ENCODE results near the gene UBE2V1. TPM values are rescaled to one million over a fixed set of nuclear protein-coding genes. Genes with fewer than 3 reads are reported as not detected.
A peak's percentile ranks its signal among the peaks of the same experiment; 100 is the strongest.
"Not testable (repeated sequence)": the region's sequence is repeated elsewhere in the genome, so short reads cannot be mapped to it uniquely, and the experiment has no call there.

The UBE2V1 gene
- total and polyA plus RNA-seq, 3 experiments from 2014 or later, result 160 to 183 (median 176) TPM

DNA sequence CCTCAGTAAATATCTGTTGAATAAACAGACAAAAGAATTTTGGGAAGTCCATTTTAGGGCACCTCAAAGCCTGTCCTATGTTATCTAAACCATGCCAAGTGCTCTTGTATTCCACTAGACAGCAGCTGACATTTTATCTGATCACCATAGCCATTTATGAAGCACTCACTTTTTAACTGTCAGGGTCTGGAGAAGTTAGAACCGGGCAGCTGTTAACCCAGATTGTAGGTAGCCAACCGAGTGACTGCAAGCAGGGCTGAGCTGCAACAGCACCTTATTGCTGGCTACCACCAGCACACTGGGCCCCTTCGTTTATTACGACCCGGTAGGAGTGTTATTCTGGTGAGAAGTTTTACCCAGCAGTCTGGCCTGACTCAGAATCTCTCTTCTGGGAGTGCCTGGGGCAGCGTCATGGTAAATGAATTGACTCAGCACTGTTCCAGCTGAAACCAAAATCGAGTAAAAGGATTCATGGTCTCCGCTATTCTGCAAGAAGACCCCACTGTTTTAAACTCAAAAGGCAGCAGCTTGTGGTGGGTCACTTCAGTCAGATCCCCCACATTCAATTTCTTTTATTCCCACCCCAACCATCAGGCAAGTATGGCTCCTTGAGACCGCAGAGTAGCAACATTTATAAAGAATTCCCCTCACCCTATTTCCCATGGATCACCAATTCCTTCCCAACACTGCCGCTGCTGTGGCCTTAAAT, 1.7 kb downstream of the UBE2V1 start:
- CTCF ChIA-PET, result interaction anchor here (1.1 to 2.6 kb wide), 5 partner anchors 10 to 40 kb away, joined by 3 to 9 read pairs (median 4); no protein-coding TSS in a partner anchor
- peak overlapping the region; percentile 92 to 99 (median 98) for H3K27ac Mint-ChIP-seq
- H3K9me3 Mint-ChIP-seq, result no peaks in the 10 kb centered on the region
- H3K4me1 Mint-ChIP-seq, result peaks cover 88 to 94% (median 93%) of the 10 kb centered on the region in 3 donors
- peaks cover 83% of the 10 kb centered on the region for H3K4me1 ChIP-seq (ENCODE audit: insufficient read depth, low read length)
- H3K27ac ChIP-seq (ENCODE audit: low read depth, low read length), result peak overlapping the region; percentile 89
- no peaks in the 10 kb centered on the region for H3K9me3 ChIP-seq (ENCODE audit: low read length)
- peaks cover 0 to 34% (median 2%) of the 10 kb centered on the region in 3 donors for H3K36me3 Mint-ChIP-seq
- H3K27me3 ChIP-seq (ENCODE audit: insufficient read depth, low read length, poor library complexity, severe bottlenecking), result no peaks in the 10 kb centered on the region
- peak overlapping the region; percentile 83 for H3K4me3 ChIP-seq (ENCODE audit: low read length)
- H3K27me3 Mint-ChIP-seq, result peaks cover 0 to 4% of the 10 kb centered on the region in 2 donors
- POLR2A ChIA-PET, result interaction anchor here (0.8 kb wide), 1 partner anchor 42 kb away, joined by 3 read pairs; the partner anchor contains the start of gene PEDS1
- DNase-seq, result no peak
- peaks cover 7% of the 10 kb centered on the region for H3K36me3 ChIP-seq (ENCODE audit: insufficient read depth, low read length)
- peak overlapping the region; percentile 95 to 99 (median 99) for H3K4me3 Mint-ChIP-seq

DNA sequence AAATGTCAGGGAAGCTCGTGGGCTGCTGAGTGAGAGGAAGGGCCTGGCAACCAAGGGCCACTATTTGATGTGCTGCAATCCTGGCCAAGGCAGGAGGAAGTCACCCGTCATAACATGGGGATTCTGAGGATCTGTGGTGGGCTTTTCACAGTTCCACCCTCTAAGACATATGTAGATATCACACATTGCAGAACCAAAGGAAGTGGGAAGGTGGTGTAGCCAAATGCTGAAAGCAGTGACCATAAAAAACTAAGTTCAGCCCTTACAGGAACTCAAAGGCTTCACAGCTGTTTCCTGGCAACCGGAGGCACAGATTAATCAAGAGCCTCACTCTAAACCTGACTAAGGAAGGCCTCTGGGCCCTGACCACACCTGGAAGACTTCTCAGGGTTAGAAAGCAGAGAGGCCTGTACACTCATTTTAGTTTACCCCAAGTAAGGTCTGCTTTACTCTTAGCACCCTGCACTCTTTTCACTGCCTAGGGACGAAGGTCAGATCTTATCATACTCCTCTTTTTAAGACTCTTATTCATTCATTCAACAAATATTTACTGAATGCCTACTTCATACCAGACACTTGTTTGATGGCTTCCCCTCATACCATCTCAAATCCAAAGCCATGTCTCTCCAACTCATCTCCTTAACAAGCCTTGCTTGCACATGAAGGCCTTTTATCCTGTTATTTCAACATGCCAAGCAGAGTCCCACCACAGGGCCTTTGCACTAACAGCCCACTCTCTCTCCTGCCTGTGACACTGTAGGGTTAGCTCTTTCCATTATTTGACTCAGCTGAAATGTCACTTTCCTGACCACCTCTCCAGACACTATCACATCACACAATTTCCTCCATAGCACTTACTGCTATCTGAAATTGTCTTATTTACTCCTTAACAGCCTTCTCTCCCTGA, 2.6 kb downstream of the UBE2V1 start:
- Histone ChIP-seq H3K4me1 (ENCODE audit: insufficient read depth, low read length) (peaks cover 83% of the 10 kb centered on the region), H3K9me3 (ENCODE audit: low read length) (no peaks in the 10 kb centered on the region), H3K27me3 (ENCODE audit: insufficient read depth, low read length, poor library complexity, severe bottlenecking) (no peaks in the 10 kb centered on the region), H3K4me3 (ENCODE audit: low read length) (peak overlapping the region; percentile 83), H3K36me3 (ENCODE audit: insufficient read depth, low read length) (peaks cover 7% of the 10 kb centered on the region), H3K27ac (ENCODE audit: low read depth, low read length) (peak overlapping the region; percentile 89)
- DNase-seq, result peak; percentile 31 to 83 (median 47)
- CTCF ChIA-PET, result interaction anchor here (0.9 to 2.6 kb wide), 9 partner anchors 10 to 60 kb away, joined by 3 to 9 read pairs (median 4); no protein-coding TSS in a partner anchor
- H3K27ac Mint-ChIP-seq, result peak overlapping the region; percentile 92 to 99 (median 98)
- H3K27me3 Mint-ChIP-seq, result peaks cover 0 to 4% of the 10 kb centered on the region in 2 donors
- H3K36me3 Mint-ChIP-seq, result peaks cover 0 to 39% (median 2%) of the 10 kb centered on the region in 3 donors
- H3K4me3 Mint-ChIP-seq, result peak overlapping the region; percentile 86 to 99 (median 98)
- POLR2A ChIA-PET, result interaction anchor here (0.5 to 1.4 kb wide), 6 partner anchors 14 to 218 kb away, joined by 4 to 6 read pairs (median 4); no protein-coding TSS in a partner anchor
- H3K9me3 Mint-ChIP-seq, result no peaks in the 10 kb centered on the region
- peaks cover 87 to 94% (median 91%) of the 10 kb centered on the region in 3 donors for H3K4me1 Mint-ChIP-seq

DNA sequence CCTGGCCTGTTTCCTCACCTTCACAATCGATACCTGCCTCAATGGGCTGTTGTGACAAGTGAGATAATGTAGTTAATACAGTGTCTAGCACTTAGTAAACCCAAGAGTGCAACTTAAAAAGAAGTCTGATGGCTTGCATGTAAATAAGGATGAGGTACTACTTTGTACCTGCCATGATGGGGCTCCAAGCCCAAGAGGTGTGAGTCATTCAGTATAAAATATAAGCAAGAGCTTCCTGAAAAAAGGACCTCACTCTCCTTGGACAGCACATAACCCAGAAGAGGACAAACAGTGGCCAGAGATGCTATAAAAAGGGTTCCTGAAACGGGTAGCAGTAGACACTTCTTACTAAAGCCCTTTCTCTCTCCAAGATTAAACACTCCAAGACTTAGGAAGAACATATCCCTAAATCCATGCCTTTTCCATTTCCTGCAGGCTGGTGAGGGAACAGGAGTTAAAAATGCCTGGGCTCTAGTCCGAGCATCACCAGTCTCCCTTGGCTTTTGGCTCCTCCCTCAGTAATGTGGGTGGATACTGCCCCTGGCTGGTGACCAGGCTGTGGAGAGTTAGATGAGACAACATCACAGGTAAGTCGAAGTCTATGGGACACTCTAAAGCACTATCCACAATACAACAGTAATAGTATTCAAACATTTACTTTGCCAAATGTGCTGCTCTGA, 4.3 kb downstream of the UBE2V1 start:
- no peaks in the 10 kb centered on the region for H3K9me3 ChIP-seq (ENCODE audit: low read length)
- H3K36me3 ChIP-seq (ENCODE audit: insufficient read depth, low read length), result peaks cover 7% of the 10 kb centered on the region
- Mint-ChIP-seq H3K27me3 (peaks cover 0 to 4% of the 10 kb centered on the region in 2 donors), H3K4me3 (peak overlapping the region in 6 of 7 donors; percentile 25 to 98 (median 52)), H3K27ac (peak overlapping the region; percentile 70 to 99 (median 96)), H3K36me3 (peaks cover 0 to 41% (median 2%) of the 10 kb centered on the region in 3 donors), H3K9me3 (no peaks in the 10 kb centered on the region), H3K4me1 (peaks cover 80 to 87% (median 85%) of the 10 kb centered on the region in 3 donors)
- H3K27me3 ChIP-seq (ENCODE audit: insufficient read depth, low read length, poor library complexity, severe bottlenecking), result no peaks in the 10 kb centered on the region
- DNase-seq, result no peak
- no peak overlapping the region for H3K4me3 ChIP-seq (ENCODE audit: low read length)
- H3K4me1 ChIP-seq (ENCODE audit: insufficient read depth, low read length), result peaks cover 69% of the 10 kb centered on the region
- POLR2A ChIA-PET, result interaction anchor here (0.7 kb wide), 1 partner anchor 485 kb away, joined by 9 read pairs; no protein-coding TSS in a partner anchor
- H3K27ac ChIP-seq (ENCODE audit: low read depth, low read length), result no peak overlapping the region
- CTCF ChIA-PET, result interaction anchor here (0.7 to 2.6 kb wide), 4 partner anchors 9 to 368 kb away, joined by 3 to 9 read pairs (median 4); no protein-coding TSS in a partner anchor

DNA sequence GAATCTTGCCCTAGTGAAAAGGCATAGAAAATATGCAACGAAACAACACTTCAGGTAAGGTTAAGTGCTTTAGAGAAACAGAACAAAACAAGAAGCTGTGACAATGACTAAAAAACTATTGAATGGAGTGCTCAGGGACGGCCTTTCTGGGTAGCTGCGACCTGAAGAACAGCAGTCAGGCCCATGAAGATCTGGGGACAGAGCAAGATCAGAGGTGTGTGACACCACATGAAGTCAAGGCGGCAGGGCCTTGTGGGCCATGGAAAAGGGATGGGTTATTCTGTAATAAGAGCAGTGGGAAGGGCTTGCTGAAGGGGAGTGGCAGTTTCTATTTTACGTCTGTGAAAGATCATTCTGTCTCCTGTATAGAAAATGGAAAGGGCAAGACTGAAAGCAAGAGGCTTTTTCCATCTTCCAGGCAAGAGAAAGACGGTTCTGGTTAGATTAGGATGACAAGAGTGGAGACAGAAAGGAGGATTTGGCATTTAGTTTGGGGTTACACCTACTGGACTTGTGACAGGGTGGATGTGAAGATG, 5.1 kb downstream of the UBE2V1 start:
- CTCF ChIA-PET, result interaction anchor here (1.4 to 2.2 kb wide), 2 partner anchors 13 to 37 kb away, joined by 4 to 9 read pairs; no protein-coding TSS in a partner anchor
- peaks cover 78 to 88% (median 83%) of the 10 kb centered on the region in 3 donors for H3K4me1 Mint-ChIP-seq
- no peak overlapping the region for H3K4me3 ChIP-seq (ENCODE audit: low read length)
- no peak overlapping the region for H3K27ac ChIP-seq (ENCODE audit: low read depth, low read length)
- no peaks in the 10 kb centered on the region for H3K9me3 Mint-ChIP-seq
- POLR2A ChIA-PET, result no interaction called here
- peak overlapping the region in 6 of 7 donors; percentile 15 to 64 (median 28) for H3K4me3 Mint-ChIP-seq
- no peak for DNase-seq
- no peaks in the 10 kb centered on the region for H3K9me3 ChIP-seq (ENCODE audit: low read length)
- peaks cover 64% of the 10 kb centered on the region for H3K4me1 ChIP-seq (ENCODE audit: insufficient read depth, low read length)
- H3K27ac Mint-ChIP-seq, result peak overlapping the region; percentile 70 to 99 (median 96)
- no peaks in the 10 kb centered on the region for H3K27me3 ChIP-seq (ENCODE audit: insufficient read depth, low read length, poor library complexity, severe bottlenecking)
- H3K36me3 Mint-ChIP-seq, result peaks cover 2 to 44% (median 3%) of the 10 kb centered on the region in 3 donors
- H3K27me3 Mint-ChIP-seq, result peaks cover 0 to 4% of the 10 kb centered on the region in 2 donors
- H3K36me3 ChIP-seq (ENCODE audit: insufficient read depth, low read length), result peaks cover 7% of the 10 kb centered on the region

DNA sequence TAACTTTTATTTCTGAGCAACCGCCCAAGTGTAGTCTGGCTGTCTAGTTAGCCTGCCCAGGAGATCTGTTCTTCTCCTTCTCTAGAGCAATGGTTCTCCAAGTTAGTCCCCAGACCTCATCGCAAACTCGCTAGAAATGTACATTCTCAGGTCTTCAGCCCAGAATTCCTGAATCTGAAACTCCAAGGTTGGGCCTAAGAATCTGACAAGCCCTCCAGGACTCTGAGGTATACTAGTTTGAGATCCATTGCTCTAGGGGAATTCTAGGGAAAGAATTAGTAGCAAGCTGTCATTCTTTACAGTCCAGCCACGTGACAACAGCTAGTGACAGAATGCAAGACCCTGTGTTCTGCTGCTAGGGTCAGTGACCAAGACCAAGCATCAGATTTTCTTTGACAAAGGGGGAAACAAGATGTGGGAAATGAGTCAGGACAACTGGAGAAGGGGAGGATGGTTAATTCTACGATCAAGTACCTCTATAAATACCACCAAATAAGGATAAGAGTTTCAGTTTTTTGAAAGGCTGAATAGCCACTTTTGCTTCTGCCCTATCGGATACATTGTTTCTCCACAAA, 5.8 kb downstream of the UBE2V1 start:
- Histone ChIP-seq H3K27ac (ENCODE audit: low read depth, low read length) (no peak overlapping the region), H3K36me3 (ENCODE audit: insufficient read depth, low read length) (peaks cover 7% of the 10 kb centered on the region), H3K9me3 (ENCODE audit: low read length) (no peaks in the 10 kb centered on the region), H3K4me3 (ENCODE audit: low read length) (no peak overlapping the region), H3K27me3 (ENCODE audit: insufficient read depth, low read length, poor library complexity, severe bottlenecking) (no peaks in the 10 kb centered on the region), H3K4me1 (ENCODE audit: insufficient read depth, low read length) (peaks cover 62% of the 10 kb centered on the region)
- Mint-ChIP-seq H3K4me1 (peaks cover 80 to 90% (median 85%) of the 10 kb centered on the region in 3 donors), H3K36me3 (peaks cover 2 to 44% (median 3%) of the 10 kb centered on the region in 3 donors), H3K9me3 (no peaks in the 10 kb centered on the region), H3K27ac (peak overlapping the region; percentile 45 to 99 (median 86)), H3K27me3 (peaks cover 0 to 4% of the 10 kb centered on the region in 2 donors), H3K4me3 (peak overlapping the region in 2 of 7 donors; percentile 8 to 23)
- ChIA-PET POLR2A (no interaction called here), CTCF (interaction anchor here (1.5 to 2.2 kb wide), 2 partner anchors 14 to 23 kb away, joined by 5 to 9 read pairs; no protein-coding TSS in a partner anchor)
- no peak for DNase-seq

DNA sequence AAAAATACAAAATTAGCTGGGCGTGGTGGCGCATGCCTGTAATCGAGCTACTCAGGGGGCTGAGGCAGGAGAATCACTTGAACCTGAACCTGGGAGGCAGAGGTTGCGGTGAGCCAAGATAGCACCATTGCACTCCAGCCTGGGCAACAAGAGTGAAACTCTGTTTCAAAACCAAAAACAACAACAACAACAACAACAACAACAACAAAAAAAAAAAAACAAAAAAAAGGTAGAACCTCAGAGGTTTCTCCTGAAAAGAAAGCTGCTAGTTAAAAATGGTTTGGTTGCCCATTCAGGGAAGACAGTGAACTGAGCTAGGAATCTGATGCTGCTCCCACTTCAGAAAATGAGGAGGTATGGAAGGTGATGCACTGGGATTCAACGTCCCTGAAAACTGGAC, 6.3 kb downstream of the UBE2V1 start:
- H3K4me1 ChIP-seq (ENCODE audit: insufficient read depth, low read length), result peaks cover 61% of the 10 kb centered on the region
- Mint-ChIP-seq H3K4me3 (peak overlapping the region in 2 of 7 donors; percentile 4 to 51), H3K27ac (peak overlapping the region; percentile 38 to 99 (median 70)), H3K36me3 (peaks cover 2 to 47% (median 3%) of the 10 kb centered on the region in 3 donors), H3K4me1 (peaks cover 80 to 90% (median 85%) of the 10 kb centered on the region in 3 donors)
- H3K4me3 ChIP-seq (ENCODE audit: low read length); H3K9me3 ChIP-seq (ENCODE audit: low read length); H3K27ac ChIP-seq (ENCODE audit: low read depth, low read length); DNase-seq; H3K9me3 Mint-ChIP-seq; H3K27me3 Mint-ChIP-seq; H3K36me3 ChIP-seq (ENCODE audit: insufficient read depth, low read length); H3K27me3 ChIP-seq (ENCODE audit: insufficient read depth, low read length, poor library complexity, severe bottlenecking): not testable (repeated sequence)
- ChIA-PET POLR2A (interaction anchor here (0.7 kb wide), 1 partner anchor 163 kb away, joined by 5 read pairs; no protein-coding TSS in a partner anchor), CTCF (interaction anchor here (0.9 to 2.2 kb wide), 3 partner anchors 7 to 23 kb away, joined by 3 to 9 read pairs (median 5); no protein-coding TSS in a partner anchor)
